Psoas muscle (tissue), 8 donors: Measurements from ENCODE around the gene DENND2D. TPM values are rescaled to one million over a fixed set of nuclear protein-coding genes. Genes with fewer than 3 reads are reported as not detected.
A peak's percentile ranks its signal among the peaks of the same experiment; 100 is the strongest.

Source experiments
- ATAC-seq, 4 donors: fragments of 200-7000 bp; cut with Tn5 transposase; one replicate each; pipeline ENCODE4 v1.9.1; 2020; ENCODE audit warnings: moderate library complexity in 3 of 4, mild to moderate bottlenecking in 2 of 4
- DNase-seq, 2 donors: peaks; one replicate each; pipeline ENCODE4 v3.0.0-alpha.2; 2020
- H3K27ac ChIP-seq: fragments of 200-600 bp; one replicate; pipeline ENCODE4 v1.8.0; 2022
- H3K27me3 ChIP-seq, 3 donors: fragments of 200-600 bp in 1 of 3; one replicate each; pipeline versions ENCODE4 v1.6.1 to v1.8.0; 2013 to 2022; ENCODE audit warnings: low read length in 2 of 3, mild to moderate bottlenecking in 2 of 3, moderate library complexity in 1 of 3; ENCODE audit not compliant: insufficient read depth in 3 of 3
- H3K36me3 ChIP-seq, 2 donors: fragments of 200-600 bp in 1 of 2; one replicate each; pipeline versions ENCODE4 v1.6.1 to v1.8.0; 2013 to 2022; ENCODE audit warnings: low read depth in 1 of 2, mild to moderate bottlenecking in 1 of 2, moderate library complexity in 1 of 2; ENCODE audit not compliant: insufficient read depth in 1 of 2
- H3K4me1 ChIP-seq: fragments of 200-600 bp; one replicate; pipeline ENCODE4 v1.8.0; 2022
- H3K4me3 ChIP-seq: fragments of 200-600 bp; one replicate; pipeline ENCODE4 v1.8.0; 2022; ENCODE audit warnings: mild to moderate bottlenecking
- H3K9me3 ChIP-seq: fragments of 200-600 bp; one replicate; pipeline ENCODE4 v1.8.0; 2022
- CTCF ChIP-seq: fragments of 200-600 bp; IDR thresholded peaks from one replicate; pipeline ENCODE4 v1.8.0; 2022; ENCODE audit warnings: antibody characterized with exemption
- WGBS, 3 donors: extraction: QIAGEN DNeasy Blood & Tissue Kit; methylation state at CpG; one replicate each; pipeline versions ENCODE4 v1.1.6 to v1.1.7; 2013; 5-methylcytosine and 5-hydroxymethylcytosine counted together
- intact Hi-C, 2 donors: fragments of 100-400 bp; cut with DNase I; formaldehyde crosslinking; loops; one replicate each; pipeline versions ENCODE4 v1.11.0 to v1.14.2; 2022
- polyA plus RNA-seq, 3 donors: library from polyadenylated mRNA; stranded (reverse); fragments of 200-250 nt; gene quantifications; one replicate each; pipeline ENCODE4 v1.2.3, GENCODE V29; 2013
- total RNA-seq, 4 donors: library from RNA; stranded (reverse); fragmentation: NEBNext Ultra II Directional in 2 of 4; extraction: Animal tissue kit (Norgen Biotek cat#: 25700) in 2 of 4; gene quantifications; one replicate each; pipeline versions ENCODE4 v1.2.1 to v1.2.4, GENCODE V29; 2021 to 2023
- donor health status: healthy with polysubstance abuse.
- donor health status: DM: no; HTN: no; CAD: no; lungs with moderate emphysema.
- donor health status: Bipolar disorder and iron deficiency.
- donor health status: healthy.
- donor health status: DM: yes; HTN: yes; CAD: no.
- donor health status: DM: no; HTN: no; CAD: no.
- donor health status: DM: no; HTN: no; CAD: no.
- donor health status: DM: yes; HTN: yes; CAD: no.

Gene DENND2D
- total and polyA plus RNA-seq, 7 donors = 0.31 to 2.1 (median 1.2) TPM

- WGBS, 3 donors = 96 to 100% (median 100%) methylated on average over 1 of the region's 1 CpG
Observed at GRCh38 chr1:111202366-111202706, 1.9 kb upstream of the DENND2D start.

DNA sequence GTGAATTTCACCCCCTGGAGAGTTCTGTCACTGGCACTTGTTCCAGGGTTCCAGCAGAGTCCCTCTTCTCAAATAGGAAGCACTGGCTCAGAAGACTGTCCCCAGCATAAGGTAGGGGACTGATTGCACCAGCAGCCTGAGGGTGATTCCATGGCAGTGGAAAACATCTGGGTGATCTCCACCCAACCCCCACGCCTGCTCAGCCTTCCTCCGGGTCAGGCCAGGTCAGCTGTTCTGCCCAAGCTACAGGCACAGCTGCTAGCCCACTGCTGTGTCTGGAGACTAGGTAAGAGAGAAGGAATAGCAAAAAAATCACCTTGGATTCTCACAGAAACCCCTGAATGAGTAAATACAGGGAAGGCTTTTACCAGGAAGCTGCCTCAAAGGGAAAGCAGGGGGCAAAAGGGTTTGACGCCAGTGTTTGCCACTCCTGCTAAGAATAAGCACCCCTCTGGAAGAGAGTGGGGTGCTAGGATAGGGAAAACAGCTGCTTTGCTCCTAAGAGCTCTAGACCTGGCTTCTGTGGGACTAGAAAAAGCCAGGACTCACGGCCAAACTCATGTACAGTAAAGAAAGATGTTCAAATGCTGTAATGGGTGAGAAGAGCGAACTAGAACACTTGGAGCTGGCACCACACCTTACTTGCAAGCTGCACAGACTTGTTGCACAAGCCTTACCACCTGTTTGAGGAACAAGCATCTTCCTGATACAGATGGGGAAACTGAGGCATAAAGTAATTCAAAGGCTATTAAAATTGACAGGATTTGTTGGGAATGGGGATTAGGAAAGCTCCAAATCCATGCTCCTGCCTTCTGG is 1.0 kb upstream of the DENND2D start:
- H3K9me3 ChIP-seq = no peaks in the 10 kb centered on the region
- intact Hi-C loops = no loop called here
- H3K27ac ChIP-seq = no peak overlapping the region
- ATAC-seq = no peak
- H3K4me1 ChIP-seq = peaks cover 4% of the 10 kb centered on the region
- no peak for DNase-seq
- no peak for TF ChIP-seq CTCF
- H3K27me3 ChIP-seq = peaks cover 0 to 36% (median 14%) of the 10 kb centered on the region in 3 donors
- H3K36me3 ChIP-seq = no peaks in the 10 kb centered on the region
- WGBS, 3 donors = 38 to 55% (median 41%) methylated on average over 5 of the region's 5 CpGs
- no peak overlapping the region for H3K4me3 ChIP-seq

More at GRCh38 chr1:111202366-111202706, 1.9 kb upstream of the DENND2D start:
- no peak overlapping the region for H3K27ac ChIP-seq
- H3K4me3 ChIP-seq = no peak overlapping the region
- no peak for TF ChIP-seq CTCF
- H3K4me1 ChIP-seq = peaks cover 4% of the 10 kb centered on the region
- no peak for ATAC-seq
- peaks cover 0 to 40% (median 17%) of the 10 kb centered on the region in 3 donors for H3K27me3 ChIP-seq
- H3K36me3 ChIP-seq = no peaks in the 10 kb centered on the region
- intact Hi-C loops = no loop called here
- H3K9me3 ChIP-seq = no peaks in the 10 kb centered on the region
- no peak for DNase-seq

GRCh38 chr1:111200802-111201161 is 336 bp upstream of the DENND2D start:
- no peaks in the 10 kb centered on the region for H3K9me3 ChIP-seq
- H3K27me3 ChIP-seq = peaks cover 0 to 29% (median 14%) of the 10 kb centered on the region in 3 donors
- WGBS, 3 donors = 42 to 51% (median 46%) methylated on average over 3 of the region's 3 CpGs
- ATAC-seq = no peak
- TF ChIP-seq CTCF = no peak
- peaks cover 4% of the 10 kb centered on the region for H3K4me1 ChIP-seq
- no peak for DNase-seq
- H3K4me3 ChIP-seq = no peak overlapping the region
- intact Hi-C loops = no loop called here
- H3K36me3 ChIP-seq = no peaks in the 10 kb centered on the region
- no peak overlapping the region for H3K27ac ChIP-seq

DNA sequence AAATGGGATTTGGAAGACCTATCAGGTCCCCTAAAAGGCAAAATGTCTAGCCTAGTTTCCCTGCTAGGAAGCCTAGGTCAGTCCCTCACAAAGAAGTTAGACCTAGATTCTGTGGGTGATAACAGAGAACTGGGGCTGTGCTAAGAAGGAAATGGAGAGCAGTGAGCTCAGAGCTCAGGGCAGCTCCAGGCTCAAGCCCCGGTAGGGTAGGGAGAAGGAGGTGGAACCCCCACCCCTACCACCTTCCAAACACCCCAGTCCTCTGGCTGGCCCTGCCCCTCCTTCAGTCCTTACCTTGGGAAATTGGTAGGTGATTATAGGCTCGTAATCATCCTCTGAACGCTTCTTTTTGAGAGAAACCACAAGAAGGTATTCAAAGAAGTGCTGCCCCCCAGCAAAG is 1.1 kb downstream of the DENND2D start:
- ATAC-seq = no peak
- intact Hi-C loops = no loop called here
- no peak for TF ChIP-seq CTCF
- DNase-seq = no peak
- H3K36me3 ChIP-seq = no peaks in the 10 kb centered on the region
- no peak overlapping the region for H3K27ac ChIP-seq
- 91 to 96% (median 95%) methylated on average over 3 of the region's 3 CpGs for WGBS, 3 donors
- H3K4me1 ChIP-seq = peaks cover 2% of the 10 kb centered on the region
- peaks cover 0 to 14% (median 8%) of the 10 kb centered on the region in 3 donors for H3K27me3 ChIP-seq
- H3K9me3 ChIP-seq = no peaks in the 10 kb centered on the region
- peak overlapping the region; percentile 18 for H3K4me3 ChIP-seq

DNA sequence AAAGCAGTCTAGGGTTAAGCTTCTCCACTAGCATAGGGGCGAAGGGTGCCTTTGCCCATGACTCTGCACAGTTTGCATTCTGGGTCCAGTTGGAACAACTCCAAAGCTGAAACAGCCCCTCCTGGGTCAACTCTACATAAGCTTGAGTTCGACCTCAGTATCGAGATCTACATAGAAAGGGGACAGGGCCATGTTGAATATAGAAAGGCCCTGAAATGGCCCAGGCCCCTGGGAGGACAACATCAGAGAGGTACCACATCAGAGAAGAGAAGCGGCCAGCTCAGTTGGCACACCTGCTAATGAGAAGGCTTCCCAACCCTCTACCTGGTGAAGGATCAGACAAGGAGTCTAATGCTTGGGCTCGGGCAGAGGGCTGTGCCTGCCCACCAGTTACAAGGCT is 1.6 kb downstream of the DENND2D start:
- DNase-seq (no peak), ATAC-seq (no peak)
- WGBS, 3 donors = 92 to 95% (median 93%) methylated on average over 5 of the region's 5 CpGs
- Histone ChIP-seq H3K9me3 (no peaks in the 10 kb centered on the region), H3K27me3 (peaks cover 0 to 10% (median 5%) of the 10 kb centered on the region in 3 donors), H3K36me3 (no peaks in the 10 kb centered on the region), H3K4me1 (no peaks in the 10 kb centered on the region), H3K27ac (no peak overlapping the region), H3K4me3 (peak overlapping the region; percentile 18)
- no peak for TF ChIP-seq CTCF
- intact Hi-C loops = no loop called here
